B cell (primary cell): ENCODE measurements around the gene EVA1A.

ENCODE experiments used
- EZH2 ChIP-seq: IDR thresholded peaks from 2 replicates; pipeline ENCODE4 v1.6.1; 2012; ENCODE audit warnings: borderline replicate concordance, low read depth, mild to moderate bottlenecking, moderate library complexity, low read length; ENCODE audit not compliant: insufficient read depth, poor library complexity, severe bottlenecking
- TF ChIP-seq, protein P1 (sequence below): fragments of 200-600 bp; IDR thresholded peaks from one replicate; pipeline ENCODE4 v1.8.0; 2022; ENCODE audit warnings: antibody characterized with exemption, mild to moderate bottlenecking

DNA sequence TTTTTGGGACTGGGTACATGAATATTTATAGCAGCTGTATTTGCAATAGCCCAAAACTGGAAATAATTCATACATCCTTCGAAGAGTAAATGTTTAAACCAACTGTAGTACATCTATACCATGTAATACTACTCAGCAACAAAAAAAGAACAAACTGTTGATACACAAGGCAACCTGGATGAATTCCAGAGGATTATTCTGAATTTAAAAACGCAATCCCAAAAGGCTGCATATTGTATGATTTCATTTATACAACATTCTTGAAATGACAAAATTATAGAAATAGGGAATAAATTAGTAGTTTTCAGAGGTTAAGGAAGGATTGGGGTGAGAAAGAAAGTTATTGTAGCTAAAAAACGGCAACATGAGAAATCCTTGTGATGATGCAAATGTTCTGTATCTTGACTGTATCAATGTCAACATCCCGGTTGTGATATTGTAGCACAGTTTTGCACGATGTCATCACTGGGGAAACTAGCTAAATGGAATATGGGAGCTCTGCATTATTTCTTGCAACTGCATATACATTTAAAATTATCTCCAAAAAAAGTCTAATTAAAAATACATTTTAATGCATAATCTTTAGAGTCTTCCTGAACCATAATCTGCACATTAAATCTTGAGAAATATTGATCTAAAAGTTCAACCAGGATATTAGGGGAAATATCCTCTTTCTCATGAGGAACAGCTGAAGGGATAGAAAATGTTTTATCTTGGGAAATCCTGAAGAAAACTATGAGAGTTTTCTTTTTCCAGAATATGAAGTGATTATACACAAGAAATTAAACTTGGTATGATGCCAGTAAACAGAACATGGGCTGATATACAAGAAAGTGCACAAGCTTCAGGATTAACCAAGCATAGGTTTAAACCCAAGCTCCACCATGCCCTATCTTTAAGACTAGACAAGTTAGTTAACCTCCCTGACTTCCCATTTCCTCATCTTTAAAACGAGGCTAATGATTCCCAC, 21.9 kb downstream of the EVA1A start:
- TF ChIP-seq, protein P1, sequence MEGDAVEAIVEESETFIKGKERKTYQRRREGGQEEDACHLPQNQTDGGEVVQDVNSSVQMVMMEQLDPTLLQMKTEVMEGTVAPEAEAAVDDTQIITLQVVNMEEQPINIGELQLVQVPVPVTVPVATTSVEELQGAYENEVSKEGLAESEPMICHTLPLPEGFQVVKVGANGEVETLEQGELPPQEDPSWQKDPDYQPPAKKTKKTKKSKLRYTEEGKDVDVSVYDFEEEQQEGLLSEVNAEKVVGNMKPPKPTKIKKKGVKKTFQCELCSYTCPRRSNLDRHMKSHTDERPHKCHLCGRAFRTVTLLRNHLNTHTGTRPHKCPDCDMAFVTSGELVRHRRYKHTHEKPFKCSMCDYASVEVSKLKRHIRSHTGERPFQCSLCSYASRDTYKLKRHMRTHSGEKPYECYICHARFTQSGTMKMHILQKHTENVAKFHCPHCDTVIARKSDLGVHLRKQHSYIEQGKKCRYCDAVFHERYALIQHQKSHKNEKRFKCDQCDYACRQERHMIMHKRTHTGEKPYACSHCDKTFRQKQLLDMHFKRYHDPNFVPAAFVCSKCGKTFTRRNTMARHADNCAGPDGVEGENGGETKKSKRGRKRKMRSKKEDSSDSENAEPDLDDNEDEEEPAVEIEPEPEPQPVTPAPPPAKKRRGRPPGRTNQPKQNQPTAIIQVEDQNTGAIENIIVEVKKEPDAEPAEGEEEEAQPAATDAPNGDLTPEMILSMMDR: no peak
- TF ChIP-seq EZH2: no peak
